GM20000 (cell line): ENCODE data around the gene TTK.

Source experiments
- DNase-seq: peaks from one replicate; pipeline ENCODE4 v3.0.0; 2012; ENCODE audit warnings: low spot score
- TF ChIP-seq, protein P1 (sequence below): IDR thresholded peaks from 2 replicates; pipeline ENCODE4 v1.5.1; 2012; ENCODE audit warnings: mild to moderate bottlenecking, control low read depth; ENCODE audit errors: extremely low read depth, missing control alignments

The TTK gene

GRCh38 chr6:80003826-80004172 lies 650 bp upstream of the TTK start:
- no peak for DNase-seq
- TF ChIP-seq, protein P1, sequence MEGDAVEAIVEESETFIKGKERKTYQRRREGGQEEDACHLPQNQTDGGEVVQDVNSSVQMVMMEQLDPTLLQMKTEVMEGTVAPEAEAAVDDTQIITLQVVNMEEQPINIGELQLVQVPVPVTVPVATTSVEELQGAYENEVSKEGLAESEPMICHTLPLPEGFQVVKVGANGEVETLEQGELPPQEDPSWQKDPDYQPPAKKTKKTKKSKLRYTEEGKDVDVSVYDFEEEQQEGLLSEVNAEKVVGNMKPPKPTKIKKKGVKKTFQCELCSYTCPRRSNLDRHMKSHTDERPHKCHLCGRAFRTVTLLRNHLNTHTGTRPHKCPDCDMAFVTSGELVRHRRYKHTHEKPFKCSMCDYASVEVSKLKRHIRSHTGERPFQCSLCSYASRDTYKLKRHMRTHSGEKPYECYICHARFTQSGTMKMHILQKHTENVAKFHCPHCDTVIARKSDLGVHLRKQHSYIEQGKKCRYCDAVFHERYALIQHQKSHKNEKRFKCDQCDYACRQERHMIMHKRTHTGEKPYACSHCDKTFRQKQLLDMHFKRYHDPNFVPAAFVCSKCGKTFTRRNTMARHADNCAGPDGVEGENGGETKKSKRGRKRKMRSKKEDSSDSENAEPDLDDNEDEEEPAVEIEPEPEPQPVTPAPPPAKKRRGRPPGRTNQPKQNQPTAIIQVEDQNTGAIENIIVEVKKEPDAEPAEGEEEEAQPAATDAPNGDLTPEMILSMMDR: no peak

GRCh38 chr6:80005406-80005805 lies 957 bp downstream of the TTK start:
- no peak for DNase-seq
- TF ChIP-seq, protein P1: no peak

DNA sequence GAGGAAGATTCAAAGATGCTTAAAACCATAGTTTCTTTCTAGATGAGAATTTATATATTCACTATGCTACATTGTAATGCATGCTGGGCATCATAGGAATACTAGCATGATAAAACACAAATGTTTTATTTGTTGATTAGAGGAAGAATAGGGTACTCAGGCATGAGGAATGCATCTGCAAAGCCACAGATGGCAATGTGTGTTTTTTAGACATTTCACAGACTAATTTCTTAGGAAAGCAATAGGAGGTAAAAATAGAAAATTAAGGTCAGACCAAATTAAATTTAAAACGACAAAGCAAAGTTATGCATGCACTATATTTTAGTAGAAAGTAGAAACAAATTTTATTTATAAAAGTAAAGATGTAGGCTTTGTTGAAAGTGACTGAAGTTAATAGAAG lies 2.1 kb downstream of the TTK start:
- DNase-seq: no peak
- TF ChIP-seq, protein P1: no peak

- no peak for DNase-seq
- TF ChIP-seq, protein P1: no peak
Measured at GRCh38 chr6:80009531-80009930, 5.1 kb downstream of the TTK start.

GRCh38 chr6:80010288-80010687 lies 5.8 kb downstream of the TTK start:
- no peak for DNase-seq
- TF ChIP-seq, protein P1: no peak

DNA sequence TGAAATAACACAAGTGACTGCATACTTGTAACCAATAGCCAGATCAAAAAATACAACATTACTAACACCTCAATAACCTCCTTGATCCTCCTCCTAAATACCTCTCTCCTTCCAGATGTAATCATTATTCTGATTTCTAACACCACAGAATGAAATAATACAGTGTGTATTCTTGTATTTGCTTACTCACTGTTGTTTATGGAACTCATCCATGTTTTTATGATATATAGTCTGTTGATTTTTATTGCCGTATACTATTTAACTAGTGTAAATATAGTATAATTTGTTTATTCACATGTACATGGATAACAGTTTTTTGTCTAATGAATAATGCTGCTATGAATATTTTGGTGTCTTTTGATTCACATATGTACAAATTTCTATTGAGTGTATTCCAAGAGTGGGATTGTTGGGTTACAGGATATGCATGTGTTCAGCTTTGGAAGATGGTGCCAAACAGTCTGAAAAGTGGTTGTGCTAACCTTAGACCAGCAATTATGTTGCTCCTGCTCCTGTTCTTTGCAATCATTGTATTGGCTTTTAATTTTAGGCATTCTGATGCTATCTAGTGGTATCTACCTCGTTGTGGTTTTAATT lies 11.5 kb downstream of the TTK start:
- no peak for DNase-seq
- TF ChIP-seq, protein P1: no peak

DNA sequence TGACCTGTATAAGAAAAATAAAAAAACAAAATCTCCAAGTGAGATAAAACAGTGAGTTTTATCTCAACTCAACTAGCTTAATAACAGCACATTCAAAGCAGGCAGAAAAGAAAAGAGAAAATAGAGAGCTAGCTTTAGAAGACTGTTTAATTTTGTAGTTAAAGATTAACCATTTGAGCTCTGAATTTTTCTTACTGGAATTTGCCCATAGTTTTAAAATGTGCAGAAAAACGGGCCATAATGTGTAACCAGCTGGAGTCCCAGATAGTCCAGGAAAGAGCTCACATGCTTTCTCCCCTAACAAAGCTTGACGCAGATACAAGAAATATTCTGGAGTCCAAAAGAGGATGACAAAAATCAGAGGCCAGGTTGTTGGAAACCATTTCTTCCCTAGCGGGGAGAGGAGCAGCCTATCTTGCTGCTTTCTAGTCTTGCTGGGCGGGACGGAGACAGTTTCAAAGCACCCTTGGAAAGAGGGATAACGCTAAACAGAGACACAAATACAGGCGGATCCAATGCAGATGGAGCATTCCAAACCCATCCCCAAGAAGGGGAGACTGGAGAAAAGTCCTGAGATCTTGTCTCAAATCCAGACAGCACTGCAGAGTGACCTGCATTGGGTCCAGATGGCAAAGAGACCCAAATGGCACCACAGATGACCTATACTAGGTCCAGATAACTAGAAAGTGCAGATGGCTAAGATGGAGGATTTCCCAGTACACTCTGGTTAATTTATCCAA lies 16.1 kb downstream of the TTK start:
- DNase-seq: no peak
- TF ChIP-seq, protein P1: no peak
